Measurements from ENCODE around the gene USP9Y.

DNA sequence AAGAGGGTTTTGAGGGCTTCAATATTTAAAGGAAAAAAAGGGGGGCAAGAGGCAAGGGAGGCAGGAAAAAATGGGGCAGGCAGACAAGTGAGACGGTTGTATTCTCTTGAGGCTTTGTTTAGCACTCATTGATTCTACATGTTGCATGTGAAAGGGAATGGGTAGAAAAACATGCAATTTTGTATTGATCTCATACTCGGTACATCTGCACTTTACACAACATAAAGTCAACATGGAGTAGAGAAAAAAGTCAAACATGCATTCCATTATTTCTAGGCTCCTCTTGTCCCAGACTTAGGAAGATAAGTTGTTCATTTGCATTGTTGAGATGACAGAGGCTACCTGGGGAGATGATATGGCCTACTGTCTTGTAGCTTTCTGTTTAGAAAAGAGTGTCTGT, 166.9 kb downstream of the USP9Y start:
- TF ChIP-seq, protein P1, sequence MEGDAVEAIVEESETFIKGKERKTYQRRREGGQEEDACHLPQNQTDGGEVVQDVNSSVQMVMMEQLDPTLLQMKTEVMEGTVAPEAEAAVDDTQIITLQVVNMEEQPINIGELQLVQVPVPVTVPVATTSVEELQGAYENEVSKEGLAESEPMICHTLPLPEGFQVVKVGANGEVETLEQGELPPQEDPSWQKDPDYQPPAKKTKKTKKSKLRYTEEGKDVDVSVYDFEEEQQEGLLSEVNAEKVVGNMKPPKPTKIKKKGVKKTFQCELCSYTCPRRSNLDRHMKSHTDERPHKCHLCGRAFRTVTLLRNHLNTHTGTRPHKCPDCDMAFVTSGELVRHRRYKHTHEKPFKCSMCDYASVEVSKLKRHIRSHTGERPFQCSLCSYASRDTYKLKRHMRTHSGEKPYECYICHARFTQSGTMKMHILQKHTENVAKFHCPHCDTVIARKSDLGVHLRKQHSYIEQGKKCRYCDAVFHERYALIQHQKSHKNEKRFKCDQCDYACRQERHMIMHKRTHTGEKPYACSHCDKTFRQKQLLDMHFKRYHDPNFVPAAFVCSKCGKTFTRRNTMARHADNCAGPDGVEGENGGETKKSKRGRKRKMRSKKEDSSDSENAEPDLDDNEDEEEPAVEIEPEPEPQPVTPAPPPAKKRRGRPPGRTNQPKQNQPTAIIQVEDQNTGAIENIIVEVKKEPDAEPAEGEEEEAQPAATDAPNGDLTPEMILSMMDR (IDR thresholded peaks at IDR 0.05): no peak
- no peak for TF ChIP-seq EP300 (IDR thresholded peaks at IDR 0.05)
